HCEC 1CT (cell line): ENCODE results near the gene CMTM5.
"Not testable (repeated sequence)": the region's sequence is repeated elsewhere in the genome, so short reads cannot be mapped to it uniquely, and the experiment has no call there.

Experiments
- DNase-seq: peaks from one replicate; pipeline ENCODE4 v3.0.0-alpha.2; 2017

The CMTM5 gene

DNA sequence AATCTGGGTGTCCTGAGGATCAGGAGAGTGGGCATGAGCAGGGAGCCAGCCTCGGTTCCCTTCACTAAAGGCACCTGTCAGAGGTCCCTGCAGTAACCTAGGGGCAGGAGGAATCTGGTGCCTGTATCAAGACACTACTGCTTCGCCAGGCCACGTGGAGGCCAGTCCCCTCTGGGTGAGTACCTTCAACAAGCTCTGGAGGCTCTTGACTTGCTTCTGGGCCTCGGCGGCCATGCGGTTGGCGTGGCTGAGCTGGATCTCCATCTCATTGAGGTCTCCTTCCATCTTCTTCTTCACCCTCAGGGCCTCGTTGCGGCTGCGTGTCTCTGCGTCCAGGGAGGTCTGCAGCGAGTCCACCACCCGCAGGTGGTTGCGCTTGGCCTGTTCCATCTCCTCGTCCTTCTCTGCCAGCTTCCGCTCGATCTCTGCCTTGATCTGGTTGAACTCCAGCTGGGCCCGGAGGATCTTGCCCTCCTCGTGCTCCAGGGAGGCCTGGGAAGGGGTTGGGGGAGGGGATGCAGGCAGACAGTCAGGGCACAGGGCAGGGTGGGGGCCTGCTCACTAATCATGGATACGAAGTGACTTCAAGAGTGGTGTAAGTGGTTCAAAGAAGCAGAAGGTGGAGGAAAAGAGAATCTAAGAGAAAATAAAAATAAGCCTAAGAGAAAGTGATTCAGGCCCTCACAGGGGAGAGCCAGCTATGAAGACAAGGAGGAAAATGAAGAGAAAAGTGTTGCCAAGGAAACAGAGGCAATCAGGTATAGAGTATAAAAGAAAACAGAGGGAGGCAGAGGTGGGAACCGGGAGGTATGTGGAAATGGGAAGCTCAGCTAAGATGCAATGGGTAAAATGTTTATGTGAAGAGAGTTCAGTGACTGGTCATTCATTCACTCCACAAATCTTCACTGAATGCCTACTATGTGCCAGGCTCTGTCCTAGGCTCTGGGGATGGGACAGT lies 39.3 kb downstream of the CMTM5 start:
- DNase-seq, result no peak

DNA sequence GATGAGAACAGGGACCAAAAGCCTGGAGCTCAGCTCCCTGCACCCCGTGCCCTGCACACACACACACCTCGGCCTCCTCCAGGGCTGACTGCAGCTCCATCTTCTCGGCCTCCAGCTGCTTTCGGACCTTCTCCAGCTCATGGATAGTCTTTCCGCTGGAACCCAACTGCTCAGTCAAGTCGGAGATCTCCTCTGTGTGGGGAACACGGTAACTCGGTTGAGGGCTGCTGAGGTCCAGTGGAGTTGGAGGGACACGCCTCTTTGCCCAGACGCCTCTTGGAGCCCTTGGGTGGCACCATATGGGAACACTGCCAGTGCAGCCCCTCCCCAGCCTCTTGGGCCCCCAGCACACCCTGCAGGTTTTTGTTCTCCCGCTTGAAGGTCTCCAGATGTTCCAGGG lies 40.0 kb downstream of the CMTM5 start:
- DNase-seq, result no peak

DNA sequence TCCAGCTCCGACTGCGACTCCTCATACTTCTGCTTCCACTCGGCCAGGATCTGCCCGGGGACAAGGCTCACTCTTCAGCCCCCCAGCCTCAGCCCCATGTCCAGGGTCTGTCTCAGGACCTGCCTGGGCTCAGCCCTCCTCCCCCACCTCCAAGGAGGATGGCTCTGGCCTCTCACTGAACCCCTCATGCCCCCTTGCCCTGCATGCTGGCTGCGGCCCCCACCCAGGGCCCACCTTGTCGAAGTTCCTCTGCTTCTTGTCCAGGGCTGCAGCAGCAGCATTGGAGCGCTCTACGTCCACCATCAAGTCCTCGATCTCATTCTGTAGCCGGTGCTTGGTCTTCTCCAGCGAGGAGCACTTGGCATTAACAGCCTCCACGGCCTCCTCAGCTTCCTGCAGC lies 40.4 kb downstream of the CMTM5 start:
- DNase-seq, result not testable (repeated sequence)

DNA sequence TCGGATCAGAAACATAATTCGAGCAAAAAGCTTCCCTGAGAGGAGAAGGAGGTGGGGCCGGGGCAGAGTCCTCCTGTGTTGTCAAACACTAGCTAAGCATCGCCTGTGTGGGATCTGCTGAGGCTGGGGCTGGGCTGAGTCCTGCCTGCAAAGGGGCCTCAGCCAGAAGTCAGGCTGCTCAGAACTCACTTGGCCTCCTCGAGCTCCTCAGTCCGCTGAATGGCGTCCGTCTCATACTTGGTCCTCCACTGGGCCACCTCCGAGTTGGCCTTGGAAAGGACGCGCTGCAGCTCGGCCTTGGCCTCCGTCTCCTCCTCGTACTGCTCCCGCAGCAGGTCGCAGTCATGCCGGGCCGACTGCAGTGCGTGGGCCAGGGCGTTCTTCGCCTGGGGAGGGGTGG lies 41.2 kb downstream of the CMTM5 start:
- no peak for DNase-seq

DNA sequence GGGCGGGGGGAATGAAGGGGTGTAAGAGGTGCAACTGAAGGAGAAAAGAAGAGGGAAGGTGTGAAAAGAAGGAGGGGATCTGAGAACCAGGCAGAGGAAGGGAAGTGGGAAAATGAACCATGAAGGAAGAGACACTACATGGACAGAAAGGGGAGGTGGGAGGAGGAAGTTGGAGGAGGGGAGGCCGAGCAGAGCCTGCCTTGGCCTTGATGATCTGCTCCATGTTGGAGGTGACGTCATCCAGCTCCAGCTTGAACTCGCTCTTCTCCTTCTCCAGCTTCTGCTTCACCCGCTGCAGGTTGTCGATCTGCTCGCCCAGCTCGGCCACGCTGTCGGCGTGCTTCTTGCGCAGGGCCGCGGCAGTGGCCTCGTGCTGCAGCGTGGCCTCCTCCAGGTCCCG lies 42.8 kb downstream of the CMTM5 start:
- not testable (repeated sequence) for DNase-seq

DNA sequence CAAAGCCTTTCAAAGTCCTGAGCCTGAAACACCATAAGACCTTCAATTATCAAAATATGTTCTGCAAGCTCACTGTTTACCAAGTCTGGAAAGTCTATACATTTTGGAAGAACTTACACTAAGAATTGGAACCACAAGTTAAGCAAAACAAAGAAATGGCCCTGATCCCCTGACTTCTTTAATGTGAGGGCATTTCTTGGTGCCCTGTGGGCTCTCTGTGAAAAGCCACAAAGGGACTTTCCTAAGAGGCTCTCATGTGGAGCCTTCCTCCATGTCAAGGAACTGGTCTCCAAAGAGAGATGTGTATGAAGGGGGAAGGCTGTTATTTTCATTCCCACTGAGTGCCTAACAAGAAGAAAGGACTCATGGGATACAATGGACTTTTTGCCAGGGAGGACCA lies 44.7 kb downstream of the CMTM5 start:
- DNase-seq, result no peak

DNA sequence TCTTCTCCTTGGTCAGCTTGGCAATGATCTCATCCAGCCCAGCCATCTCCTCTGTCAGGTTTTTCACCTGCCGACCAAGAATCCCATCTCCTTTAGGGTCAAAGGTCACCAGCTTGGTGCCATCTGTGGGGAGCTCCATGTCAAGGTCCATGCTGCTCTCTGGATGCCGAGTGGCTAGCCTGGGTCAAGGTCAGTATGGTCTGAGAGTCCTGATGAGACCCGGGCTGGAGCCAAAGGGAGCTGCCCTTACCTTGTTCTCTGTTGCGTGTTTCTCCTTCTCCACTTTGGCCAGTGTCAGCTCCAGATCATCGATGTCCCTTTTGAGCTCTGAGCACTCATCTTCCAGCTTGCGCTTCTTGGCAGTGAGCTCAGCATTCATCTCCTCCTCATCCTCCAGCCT lies 46.8 kb downstream of the CMTM5 start:
- DNase-seq, result no peak

DNA sequence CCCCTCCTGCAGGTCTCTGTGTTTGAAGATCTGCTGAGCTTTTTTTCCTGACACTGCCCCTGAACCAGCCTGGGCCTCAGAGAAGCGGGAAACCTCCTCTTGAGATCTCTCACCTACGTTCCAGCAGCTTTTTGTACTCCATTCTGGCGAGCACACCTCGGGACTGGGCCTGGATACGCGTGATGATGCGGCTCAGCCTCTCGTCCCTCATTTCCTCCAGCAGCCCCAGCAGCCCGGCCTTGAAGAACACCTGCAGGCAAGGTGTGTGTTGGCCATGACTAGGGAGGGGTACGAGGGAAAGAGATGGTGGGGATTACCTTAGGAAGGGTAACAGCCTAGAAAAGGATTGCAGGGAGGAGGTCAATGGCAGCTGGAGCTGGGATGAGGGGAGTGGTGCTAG lies 48.3 kb downstream of the CMTM5 start:
- no peak for DNase-seq

DNA sequence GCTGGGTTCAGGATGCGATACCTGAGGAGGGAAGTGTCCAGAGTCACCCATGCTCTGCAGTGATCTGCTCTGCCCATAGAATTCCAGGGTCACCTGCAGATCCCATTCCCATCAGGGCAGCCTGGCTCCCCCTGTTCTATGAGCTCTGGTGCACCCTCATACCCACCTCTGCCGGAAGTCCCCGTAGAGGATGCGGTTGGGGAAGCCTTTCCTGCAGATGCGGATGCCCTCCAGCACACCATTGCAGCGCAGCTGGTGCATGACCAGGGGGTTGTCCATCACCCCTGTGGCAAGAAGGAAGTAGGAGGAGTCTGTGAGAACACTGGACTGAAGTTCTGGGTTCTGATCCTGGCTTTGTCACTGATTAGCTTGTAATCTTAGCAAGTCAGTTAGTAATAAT lies 49.0 kb downstream of the CMTM5 start:
- DNase-seq, result not testable (repeated sequence)

DNA sequence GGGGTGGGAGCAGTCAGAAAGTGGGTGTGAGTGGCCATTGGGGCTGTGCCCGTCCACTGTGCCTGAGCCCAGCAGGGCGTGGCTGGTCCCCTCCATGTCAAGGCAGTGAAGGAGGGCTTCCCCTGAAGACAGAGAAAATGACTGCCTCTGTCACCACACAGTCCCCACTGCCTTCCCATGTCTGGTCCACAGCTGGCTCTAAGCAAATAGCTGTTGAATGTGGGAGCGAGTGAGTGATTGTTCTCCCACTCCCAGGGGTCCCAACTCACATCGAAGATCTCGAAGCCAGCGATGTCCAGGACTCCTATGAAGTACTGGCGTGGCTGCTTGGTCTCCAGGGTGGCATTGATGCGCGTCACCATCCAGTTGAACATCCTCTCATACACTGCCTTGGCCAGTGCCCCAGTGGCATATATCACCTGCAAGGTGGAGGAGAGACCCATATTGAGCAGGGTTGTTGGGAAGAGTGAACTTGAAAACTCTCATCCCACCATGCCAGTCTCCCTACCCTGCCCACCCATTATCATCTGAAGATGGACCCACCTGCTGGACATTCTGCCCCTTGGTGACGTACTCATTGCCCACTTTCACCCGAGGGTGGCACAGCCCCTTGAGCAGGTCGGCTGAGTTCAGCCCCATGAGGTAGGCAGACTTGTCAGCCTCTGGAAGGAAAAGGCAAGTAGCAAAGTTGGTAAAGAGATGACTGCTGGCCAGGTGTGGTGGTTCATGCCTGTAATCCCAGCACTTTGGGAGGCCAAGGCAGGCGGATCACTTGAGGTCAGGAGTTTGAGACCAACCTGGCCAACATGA lies 52.0 kb downstream of the CMTM5 start:
- DNase-seq, result no peak
